ENCODE results near the gene DGCR8. TPM values are rescaled to one million over a fixed set of nuclear protein-coding genes. Genes with fewer than 3 reads are reported as not detected.
A peak's percentile ranks its signal among the peaks of the same experiment; 100 is the strongest.

DGCR8 gene
- polyA plus RNA-seq, 4 donors, result 39.2 to 48.4 (median 40.9) TPM

DNA sequence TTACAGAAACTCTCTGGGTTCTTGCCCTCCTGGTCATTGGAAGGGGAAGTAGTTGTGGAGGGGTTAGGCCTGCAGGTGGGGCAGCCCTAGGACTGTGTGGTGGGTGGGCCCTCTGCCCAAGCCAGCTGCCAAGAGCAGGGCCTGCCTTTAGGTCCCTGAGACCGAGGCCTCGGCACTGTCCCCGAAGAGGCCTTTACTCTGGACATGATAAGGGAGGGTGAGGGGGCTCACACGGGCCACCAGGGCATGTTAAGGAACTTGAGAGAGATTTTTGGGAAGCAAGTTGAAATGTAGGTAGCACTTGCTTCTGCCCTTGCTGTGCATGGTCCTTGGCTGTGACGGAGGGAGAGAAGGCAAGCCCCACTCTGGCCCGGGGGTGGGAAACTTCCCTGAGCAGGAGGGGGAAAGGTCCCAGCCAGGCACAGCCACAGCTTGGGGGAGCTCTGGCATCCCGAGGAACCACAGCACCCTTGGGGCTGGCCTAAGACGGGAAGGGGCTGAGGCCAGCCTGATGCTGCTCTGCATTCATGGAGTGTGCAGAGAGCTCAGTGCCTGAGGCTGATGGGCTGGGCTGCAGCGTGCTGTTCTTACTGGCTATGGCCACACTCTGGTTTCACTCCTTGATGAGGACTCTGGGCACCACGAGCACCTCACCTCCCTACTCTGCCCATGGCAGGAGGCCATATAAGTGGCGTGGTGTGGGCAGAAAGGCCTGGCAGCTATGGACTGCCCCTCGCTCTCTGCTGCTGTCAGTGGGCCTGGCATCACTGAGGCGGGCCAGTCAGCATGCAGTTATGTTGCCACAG, 28.1 kb downstream of the DGCR8 start:
- no peak for DNase-seq (ENCODE audit: low read depth in 4 of 4, low spot score in 3 of 4)

DNA sequence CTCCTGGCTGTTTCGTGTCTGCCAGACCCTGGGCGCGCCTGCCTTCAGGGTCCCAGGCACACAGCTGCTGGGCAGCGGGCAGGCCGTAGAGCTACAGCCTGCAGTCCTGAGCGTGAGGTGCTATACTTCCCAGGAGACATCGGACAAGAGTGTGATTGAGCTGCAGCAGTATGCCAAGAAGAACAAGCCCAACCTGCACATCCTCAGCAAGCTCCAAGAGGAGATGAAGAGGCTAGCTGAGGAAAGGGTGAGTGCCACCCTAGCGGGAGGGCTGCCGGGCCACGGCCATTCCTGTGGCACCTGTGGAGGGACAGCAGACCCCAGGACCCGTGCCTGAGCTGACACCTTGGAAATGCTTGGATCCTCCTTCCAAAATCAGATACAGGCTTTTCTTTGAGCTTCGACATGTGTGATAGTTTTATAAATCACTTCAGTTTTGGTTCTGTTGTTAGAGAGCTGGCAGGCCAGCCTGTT, 28.8 kb downstream of the DGCR8 start:
- no peak for DNase-seq (ENCODE audit: low read depth in 4 of 4, low spot score in 3 of 4)

DNA sequence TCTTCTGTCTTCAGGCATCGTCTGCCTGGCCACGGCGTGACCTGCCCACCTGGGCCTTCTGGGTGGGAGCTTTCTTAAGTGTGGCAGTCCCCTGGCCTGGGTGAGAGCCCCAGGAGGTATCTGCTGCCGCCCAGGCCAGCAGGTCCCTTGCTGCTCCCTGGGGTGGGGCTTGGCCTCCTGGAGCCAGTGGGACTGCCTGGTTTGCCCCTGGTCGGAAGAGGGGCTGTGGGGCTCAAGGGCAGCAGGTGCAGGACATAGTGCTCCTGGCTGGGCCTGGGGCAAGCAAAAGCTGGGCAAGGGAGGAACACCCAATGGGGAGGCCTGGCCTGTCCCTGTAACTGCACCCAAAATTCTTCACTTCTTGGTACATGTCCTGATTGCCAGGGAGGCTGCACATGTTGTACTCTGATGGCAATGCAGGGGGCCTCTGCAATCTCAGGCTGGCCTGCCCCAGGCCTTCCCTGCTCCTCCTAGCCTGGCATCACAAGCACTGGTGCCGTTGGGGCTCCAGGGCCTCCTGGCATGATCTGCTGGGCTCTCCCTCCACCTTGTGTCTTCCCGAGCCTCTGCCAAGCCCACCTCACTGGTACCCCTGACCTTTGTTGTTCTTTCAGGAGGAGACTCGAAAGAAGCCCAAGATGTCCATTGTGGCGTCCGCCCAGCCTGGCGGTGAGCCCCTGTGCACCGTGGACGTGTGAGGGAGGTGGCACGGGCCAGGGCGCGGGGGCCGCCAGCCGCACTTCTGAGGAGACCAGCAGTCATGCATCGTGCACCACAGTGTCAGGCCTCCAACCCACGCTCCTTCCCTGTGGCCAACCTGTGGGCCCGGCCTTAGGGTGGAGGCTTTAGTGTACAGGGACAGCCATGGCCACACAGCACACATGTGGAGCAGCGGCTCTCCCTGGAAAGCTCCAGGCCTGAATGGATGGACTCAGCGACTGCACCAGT, 29.6 kb downstream of the DGCR8 start:
- no peak for DNase-seq (ENCODE audit: low read depth in 4 of 4, low spot score in 3 of 4)

DNA sequence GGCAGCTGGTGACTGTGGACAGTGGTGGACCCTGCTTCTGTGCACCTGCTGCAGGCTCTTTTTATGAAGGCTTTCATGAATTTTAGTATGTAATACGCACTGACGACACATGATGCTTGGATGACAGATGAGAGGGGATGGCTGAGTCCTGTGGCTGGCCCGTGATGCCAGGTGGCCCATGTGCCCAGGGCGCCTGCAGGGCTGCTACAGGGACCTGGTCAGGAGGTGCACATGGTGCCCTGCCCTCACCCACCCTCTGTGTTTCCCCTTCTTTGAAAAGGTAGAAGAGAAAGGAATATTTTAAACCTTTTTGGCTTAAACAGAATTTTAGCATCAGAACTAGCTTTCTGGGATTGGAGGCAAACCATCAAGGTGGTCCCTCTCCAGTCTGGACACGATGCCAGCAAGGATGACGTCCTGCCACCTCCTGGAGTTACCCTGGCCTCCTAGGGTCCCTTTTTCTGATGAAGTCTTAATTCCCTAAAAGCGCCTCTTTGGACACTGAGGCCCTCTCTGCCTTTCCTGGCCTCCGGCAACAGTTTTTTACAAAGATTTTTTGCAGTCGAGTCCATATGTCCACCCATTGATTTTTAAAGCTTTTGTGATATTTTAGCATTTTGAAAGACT, 30.4 kb downstream of the DGCR8 start:
- DNase-seq (ENCODE audit: low read depth in 4 of 4, low spot score in 3 of 4), result no peak

DNA sequence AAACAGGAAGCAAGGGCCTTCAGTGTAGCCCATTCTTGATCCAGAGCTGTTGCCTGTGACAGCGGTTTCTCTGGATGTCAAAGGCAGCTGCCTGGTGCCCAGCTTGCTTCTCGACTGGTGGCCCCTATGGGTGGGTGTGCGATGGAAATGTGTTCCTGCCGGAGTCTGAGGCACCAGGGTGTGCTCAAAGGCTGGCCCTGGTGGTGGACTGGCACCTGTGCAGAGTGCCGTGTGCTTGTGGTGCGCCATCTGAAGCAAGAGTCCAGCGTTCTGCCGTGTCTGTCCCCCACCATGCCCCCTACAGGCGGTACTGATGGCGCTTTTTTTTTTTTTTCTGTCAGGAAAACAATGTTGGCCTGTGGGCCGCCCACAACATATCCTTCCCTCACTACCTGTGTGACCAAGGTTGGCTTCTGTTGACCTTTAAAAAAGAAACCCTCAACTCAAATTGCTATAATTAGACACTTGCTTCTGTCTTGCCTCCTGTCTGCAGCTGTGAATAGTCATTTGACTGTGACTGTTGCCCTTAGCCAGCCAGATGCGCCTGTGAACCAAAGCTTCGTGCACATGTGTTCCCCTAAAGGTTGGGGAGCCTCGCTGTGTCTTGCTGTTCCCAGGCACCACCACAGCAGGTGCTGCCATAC, 31.1 kb downstream of the DGCR8 start:
- no peak for DNase-seq (ENCODE audit: low read depth in 4 of 4, low spot score in 3 of 4)

DNA sequence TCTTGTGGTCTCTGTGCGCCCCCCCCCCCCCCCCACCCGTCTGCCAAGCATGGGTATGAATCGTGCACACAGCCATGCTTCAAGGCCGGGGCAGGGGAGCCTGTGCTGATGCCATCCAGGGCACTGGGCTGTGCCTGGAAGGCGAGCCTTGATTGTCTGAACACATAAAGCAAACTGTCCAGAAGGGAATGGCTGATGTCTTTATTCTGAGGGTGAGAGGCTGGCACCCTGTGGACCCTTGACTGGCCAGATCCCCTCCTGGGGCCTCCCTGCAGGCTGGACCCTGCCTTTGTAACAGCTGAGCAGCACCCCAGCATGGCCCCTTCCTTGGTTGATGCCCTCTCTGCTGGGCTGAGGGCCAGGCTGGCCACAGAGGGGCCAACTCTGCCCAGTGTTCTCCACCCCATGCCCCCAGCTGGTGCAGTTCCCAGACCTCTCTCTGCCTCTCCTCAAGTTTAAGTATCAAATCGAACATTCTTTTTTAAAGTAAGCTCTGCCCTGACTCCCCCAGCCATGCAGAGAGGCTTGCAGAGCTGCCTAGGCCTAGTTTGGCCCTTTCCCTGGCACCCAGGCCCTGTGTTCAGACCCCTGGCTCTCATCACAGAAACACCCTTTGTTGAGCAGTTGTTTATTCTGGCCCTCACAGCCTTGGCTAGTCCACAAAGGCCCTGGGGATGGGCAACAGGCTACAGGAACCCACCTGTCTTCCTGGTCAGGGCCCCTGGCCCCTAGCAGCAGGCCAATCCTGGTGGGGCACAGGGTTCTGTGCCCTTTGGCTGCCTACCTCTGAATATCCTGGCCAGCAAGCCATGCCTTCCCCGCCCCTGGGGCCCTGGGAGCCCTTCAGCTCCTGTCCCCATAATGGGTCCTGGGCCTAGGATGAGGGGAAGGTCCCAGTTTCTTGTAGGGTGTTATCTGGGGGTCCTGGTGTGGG, 31.9 kb downstream of the DGCR8 start:
- no peak for DNase-seq (ENCODE audit: low read depth in 4 of 4, low spot score in 3 of 4)

DNA sequence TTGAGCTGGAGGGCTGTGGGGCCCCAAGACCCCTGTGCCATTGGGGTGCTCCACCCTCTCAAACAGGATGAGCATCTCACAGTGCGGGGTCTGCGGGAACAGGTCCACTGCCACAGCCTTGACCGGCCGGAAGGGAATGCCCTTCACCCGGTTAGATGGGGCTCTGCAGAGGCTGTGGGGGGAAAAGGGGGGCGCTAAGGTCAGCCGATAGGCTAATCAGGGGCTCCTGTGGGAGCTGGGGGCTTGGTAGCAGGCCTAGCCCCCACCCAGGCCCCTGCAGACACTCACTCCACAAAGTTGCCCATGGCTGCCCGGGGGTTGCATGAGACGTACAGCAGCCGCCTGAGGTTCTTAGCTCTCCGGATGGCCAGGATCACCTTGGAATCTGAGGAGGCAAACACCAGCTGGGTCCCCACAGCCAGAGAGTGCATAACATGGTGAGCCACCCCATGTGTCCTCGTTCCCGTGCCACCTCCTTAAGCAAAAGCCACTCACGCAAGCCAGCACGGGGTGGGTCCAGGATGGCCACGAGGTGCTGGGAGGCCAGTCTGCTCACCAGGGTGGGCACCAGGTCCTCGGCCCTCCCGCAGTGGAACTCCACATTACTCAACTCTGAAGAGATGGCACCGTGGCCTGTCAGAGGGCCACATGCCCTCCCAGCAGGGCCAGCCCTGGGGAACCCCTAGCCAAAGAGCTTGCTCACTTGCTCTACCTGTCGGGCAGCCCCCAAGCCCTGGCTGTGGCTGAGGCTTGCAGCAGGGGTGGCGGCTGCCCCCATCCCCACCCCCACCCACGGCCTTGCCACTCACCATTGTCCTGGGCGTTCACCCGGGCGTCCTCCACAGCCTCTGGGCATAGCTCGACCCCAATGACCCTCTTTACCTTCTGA, 32.8 kb downstream of the DGCR8 start:
- no peak for DNase-seq (ENCODE audit: low read depth in 4 of 4, low spot score in 3 of 4)

DNA sequence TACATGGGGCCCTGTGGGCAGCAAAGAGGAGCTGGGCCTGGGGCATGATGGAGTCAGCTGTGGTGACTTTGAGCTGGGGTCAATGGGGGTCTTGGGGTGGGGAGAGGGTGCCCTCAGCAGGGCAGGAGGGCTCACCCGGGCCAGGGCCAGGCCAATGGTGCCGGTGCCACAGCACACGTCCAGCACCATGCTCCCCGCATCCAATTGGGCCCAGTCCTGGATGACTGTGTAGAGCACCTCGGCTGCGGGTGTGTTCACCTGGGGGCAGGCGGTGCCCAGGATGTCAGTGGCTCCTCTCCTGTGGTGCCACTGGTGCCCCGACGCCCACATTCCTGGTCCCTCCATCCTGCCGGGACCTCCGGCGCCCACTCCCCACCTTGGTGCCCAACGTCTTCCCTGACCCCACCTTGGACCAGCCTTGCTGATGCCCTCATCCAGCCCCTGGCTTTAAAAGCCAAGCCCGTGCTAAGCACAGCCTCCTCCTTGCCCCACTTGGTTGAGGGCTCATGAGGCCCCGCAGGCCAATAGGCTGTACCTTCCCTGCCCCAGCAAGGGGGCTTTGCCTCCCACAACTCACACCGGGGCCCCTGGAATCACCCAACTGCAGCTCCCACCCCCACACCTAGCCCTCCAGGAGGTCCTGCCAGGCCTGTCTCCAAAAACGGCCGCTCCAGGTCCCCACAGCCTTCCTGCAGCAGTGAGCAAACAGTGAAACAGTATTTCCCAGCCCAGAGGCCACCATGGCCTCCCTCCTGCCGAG, 33.7 kb downstream of the DGCR8 start:
- no peak for DNase-seq (ENCODE audit: low read depth in 4 of 4, low spot score in 3 of 4)

DNA sequence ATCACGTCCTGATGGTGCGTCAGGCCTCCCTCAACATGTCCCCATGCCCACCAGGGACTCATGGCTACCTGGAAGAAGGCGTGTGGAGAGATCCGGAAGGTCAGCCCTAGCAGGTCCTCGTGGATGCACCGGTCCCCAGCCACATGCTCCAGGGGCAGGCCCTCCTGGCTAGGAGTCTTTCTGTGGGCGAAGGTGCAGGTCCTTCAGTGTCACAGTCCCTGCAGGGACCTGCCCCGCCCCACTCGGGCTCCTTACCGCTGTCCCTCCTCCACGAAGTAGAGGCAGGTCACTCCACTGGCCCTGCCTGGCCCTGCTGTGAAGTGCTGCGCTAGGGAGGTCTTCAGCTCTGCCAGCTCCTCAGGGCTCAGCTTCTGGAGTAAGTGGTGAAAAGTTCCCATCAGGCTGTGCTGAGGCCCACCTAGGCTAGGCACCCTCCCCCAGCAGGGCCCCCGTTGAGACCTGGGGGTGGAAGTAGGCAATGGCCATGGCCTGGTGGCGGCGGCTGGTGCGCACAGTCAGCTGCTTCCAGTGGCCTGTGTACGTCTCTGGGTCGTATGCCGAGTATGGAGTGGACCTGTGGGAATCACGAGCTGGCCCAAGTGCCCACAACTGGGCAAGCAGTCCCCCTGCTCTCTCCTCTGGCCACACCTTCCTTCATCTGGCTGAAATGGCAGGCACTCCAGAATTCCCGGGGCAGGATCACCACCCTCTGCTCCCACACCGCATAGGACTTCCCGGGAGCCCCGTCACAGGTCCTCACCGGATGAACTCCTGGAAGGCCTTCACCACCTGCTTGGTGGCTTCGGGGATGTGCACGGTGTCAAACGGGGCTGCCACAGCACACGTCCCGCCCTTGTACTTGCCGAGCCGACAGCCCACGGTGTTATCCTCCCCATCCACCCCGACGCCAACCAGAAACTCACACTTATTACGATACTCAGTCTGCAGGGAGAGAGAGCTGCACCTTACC, 34.8 kb downstream of the DGCR8 start:
- DNase-seq (ENCODE audit: low read depth in 4 of 4, low spot score in 3 of 4), result no peak

DNA sequence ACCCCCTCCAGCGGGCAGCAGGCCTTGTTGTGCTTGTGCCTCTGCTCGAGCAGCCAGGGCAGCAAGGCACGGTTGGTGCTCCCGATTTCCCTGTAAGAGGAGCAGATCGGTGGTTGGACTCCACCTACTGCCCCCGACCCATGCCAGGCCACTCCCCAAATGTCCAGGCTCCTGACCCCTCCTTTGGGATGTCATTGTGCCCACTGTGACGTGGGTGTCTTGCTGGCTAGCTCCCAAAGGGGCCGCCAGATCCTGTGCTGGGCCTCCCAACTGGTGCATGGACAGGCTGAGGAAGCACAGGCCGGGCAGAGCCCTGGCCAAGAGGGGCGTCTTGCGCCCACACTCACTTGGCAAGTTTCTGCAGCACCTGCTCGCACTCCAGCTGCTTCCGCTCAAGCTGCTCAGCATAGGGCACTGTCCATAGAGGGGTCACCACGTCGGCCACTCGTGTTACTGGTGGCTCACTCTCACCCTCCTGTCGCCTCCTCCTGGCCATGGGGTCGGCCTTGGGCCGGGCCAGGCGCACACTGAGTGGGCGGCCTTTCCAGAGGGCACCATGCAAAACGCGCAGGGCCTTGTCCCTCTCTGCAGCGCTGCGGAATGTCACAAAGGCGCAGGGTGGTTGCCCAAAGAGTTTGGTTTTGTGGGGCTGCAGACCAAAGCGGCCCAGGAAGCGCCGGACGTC, 35.8 kb downstream of the DGCR8 start, which contains the start of gene RANBP1:
Gene RANBP1 (plus strand): TSS at position 414 of the 685 bp plus-strand sequence. CDS start 81 bp downstream, at position 495.
- no peak for DNase-seq (ENCODE audit: low read depth in 4 of 4, low spot score in 3 of 4)

DNA sequence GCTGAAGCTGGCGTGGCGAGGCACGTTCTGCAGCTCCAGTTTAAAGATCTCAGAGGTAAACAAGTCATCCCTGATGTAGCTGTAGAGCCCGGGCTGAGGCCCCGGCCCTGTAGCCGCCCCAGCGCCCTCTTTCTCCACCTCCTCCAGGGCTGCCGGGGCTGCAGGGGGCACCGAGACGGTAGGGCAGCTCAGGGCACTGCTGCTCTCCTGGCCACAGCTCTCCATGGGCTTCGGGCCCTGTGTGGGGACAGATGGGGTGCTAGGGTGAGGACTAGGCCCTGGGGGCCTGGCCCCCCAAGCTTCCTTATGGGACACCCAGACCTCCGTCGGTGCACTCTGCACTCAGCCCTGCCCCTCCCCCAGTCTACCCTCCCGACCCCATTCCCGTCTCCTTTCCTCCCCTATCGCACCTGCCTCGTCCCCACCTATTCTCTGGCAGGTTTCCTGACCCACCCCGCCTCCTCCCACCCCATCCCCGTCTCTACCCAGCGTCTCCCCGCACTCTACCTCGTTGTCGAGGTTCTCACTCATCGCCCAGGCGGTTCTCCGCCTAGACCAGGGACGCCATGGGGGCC, 36.4 kb downstream of the DGCR8 start:
- no peak for DNase-seq (ENCODE audit: low read depth in 4 of 4, low spot score in 3 of 4)

DNA sequence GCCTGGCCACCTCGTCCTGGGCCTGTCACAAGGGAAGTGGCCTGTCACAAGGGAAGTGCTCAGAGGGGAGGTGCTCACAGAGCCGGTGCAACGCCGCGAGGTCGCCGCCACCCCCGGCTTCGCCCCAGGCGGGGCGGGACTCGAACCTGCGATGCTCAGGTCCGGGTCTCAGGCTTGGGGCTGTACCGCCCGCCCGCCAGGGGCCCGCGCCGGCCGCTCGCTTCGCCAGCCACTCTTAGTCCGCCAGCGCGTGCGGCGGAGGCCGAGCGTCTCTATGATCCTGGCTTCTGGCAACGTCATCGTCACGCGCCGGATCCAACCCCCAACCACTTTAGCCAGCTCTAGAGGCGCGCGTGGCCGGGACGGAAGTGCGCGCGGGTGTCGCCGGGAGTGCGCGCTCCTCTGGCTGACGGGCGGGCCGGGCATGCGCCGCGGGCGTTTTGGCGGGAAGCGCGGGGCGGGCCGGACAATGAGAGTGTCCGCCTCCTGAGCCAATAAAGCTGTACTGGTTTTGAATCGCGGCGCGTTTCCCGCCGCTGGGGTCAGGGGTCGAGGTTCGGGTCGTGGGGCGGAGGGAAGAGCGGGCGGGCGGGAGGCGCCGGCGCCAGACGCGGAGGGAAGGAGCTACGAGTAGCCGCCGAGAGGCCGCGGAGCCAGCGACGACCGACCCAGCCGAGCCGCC, 37.1 kb downstream of the DGCR8 start, which contains the start of gene TRMT2A:
Gene TRMT2A (minus strand): TSS at position 276 of the 682 bp plus-strand sequence. CDS start 320 bp downstream, outside the sequence.
- peak; percentile 96 to 98 (median 97) for DNase-seq (ENCODE audit: low read depth in 4 of 4, low spot score in 3 of 4)

DNA sequence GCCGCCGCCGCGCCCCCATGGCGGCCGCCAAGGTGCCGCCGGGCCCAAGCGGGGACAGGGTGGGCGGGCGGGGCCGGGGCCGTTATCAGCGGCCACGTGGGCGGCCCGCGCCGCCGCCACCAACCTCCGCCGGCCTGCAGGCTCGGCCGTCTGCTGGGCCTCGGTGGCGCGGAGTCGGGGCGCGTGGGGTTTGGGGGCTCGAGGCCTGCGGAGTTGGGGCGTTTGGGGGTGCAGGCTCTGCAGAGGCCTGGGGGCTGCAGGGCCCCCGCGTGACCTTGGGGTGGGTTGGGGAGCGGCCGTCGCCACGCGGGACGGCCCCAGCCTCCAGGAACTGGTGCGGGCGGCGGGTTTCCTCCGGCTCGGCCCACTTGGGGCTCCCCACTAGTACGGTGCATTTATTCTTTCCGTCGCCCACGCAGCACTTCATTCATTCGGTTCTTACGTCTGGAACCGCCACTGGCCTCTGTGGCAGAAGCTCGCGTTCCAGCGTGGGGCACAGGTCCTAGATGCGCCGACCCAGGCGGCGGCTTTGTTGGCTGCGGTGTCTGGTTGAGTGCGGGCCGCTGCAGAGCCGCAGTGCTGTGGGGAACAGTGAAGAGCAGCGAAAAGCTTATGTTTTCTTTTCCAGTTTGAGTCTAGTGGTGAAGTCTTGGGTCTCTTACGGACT, 37.7 kb downstream of the DGCR8 start:
- DNase-seq (ENCODE audit: low read depth in 4 of 4, low spot score in 3 of 4), result no peak

Measured in right renal pelvis (tissue), 4 donors.